GM13976 (cell line): ENCODE data around the gene INHBE.
"Not testable (repeated sequence)": the region's sequence is repeated elsewhere in the genome, so short reads cannot be mapped to it uniquely, and the experiment has no call there.

Source experiments
- DNase-seq: peaks from one replicate; pipeline ENCODE4 v3.0.0; 2012; ENCODE audit warnings: low spot score
- CTCF ChIP-seq: IDR thresholded peaks from 2 replicates; pipeline ENCODE4 v1.5.1; 2012; ENCODE audit warnings: borderline replicate concordance, mild to moderate bottlenecking; ENCODE audit not compliant: insufficient read depth; ENCODE audit errors: extremely low read depth, missing control alignments, control extremely low read depth
- in situ Hi-C: fragments of 300-500 bp; cut with MboI; formaldehyde crosslinking; loops from one replicate; pipeline ENCODE4 v1.12.0; 2022; ENCODE audit warnings: low sequenced_read_pairs, mixed read lengths, inconsistent platforms; ENCODE audit not compliant: unreplicated experiment

The INHBE gene

GRCh38 chr12:57454566-57455373 lies at the start of gene INHBE:
INHBE (plus strand) TSS chr12:57455307; CDS start chr12:57455537, 230 bp downstream.
- in situ Hi-C loops = loop anchor here (10.0 kb wide), 1 partner anchor 170 kb away; no protein-coding TSS in a partner anchor
- no peak for TF ChIP-seq CTCF
- peak; percentile 29 for DNase-seq

GRCh38 chr12:57410534-57410933 lies 44.6 kb upstream of the INHBE start:
- no peak for TF ChIP-seq CTCF
- in situ Hi-C loops = no loop called here
- no peak for DNase-seq

- in situ Hi-C loops = not testable (repeated sequence)
These were observed 40.9 kb upstream of the INHBE start for GRCh38 chr12:57414160-57414559.

GRCh38 chr12:57415088-57415487 lies 40.0 kb upstream of the INHBE start:
- no peak for TF ChIP-seq CTCF
- in situ Hi-C loops = no loop called here
- DNase-seq = no peak

More at GRCh38 chr12:57414160-57414559, 40.9 kb upstream of the INHBE start:
- DNase-seq = not testable (repeated sequence)

- in situ Hi-C loops = no loop called here
These were observed 38.8 kb upstream of the INHBE start for GRCh38 chr12:57416039-57416996.

GRCh38 chr12:57418255-57418654 lies 36.9 kb upstream of the INHBE start:
- TF ChIP-seq CTCF = no peak
- DNase-seq = no peak
- in situ Hi-C loops = no loop called here

More at GRCh38 chr12:57416039-57416996, 38.8 kb upstream of the INHBE start:
- TF ChIP-seq CTCF = no peak
- DNase-seq = no peak
